Activated naive CD4-positive, alpha-beta T cell treated with anti-CD3 and anti-CD28 coated beads, Interleukin-2, amount 50 U/mL, for 72 hours (primary cell): ENCODE measurements around the gene ABHD17C. TPM values are rescaled to one million over a fixed set of nuclear protein-coding genes. Genes with fewer than 3 reads are reported as not detected.

Experiments
- ATAC-seq, 2 donors: fragments of 150-1000 bp; cut with Tn5 transposase; 2 replicates each; pipeline ENCODE4 v1.10.0; 2021; ENCODE audit warnings: mild to moderate bottlenecking in 2 of 2, moderate library complexity in 2 of 2
- DNase-seq, 2 donors: peaks; one replicate each; pipeline ENCODE4 v3.0.0; 2021 to 2022; ENCODE audit warnings: low spot score in 2 of 2
- H3K27ac Mint-ChIP-seq, 2 donors: one replicate each; pipeline ENCODE4 v1.8.0; 2022; ENCODE audit warnings: mild to moderate bottlenecking in 2 of 2, mixed read lengths in 2 of 2
- H3K36me3 Mint-ChIP-seq, 2 donors: one replicate each; pipeline ENCODE4 v1.8.0; 2022; ENCODE audit warnings: mixed read lengths in 2 of 2
- H3K9me3 Mint-ChIP-seq, 2 donors: one replicate each; pipeline ENCODE4 v1.8.0; 2022; ENCODE audit warnings: mixed read lengths in 2 of 2
- total RNA-seq, 2 donors: library from RNA; stranded (reverse); gene quantifications; one replicate each; pipeline ENCODE4 v1.2.3, GENCODE V29; 2022

The ABHD17C gene
- total RNA-seq, 2 donors from 2014 or later = 7.2 to 7.8 TPM

- H3K27ac Mint-ChIP-seq = no peak overlapping the region
- no peaks in the 10 kb centered on the region for H3K9me3 Mint-ChIP-seq
- DNase-seq = peak in 1 of 2 donors; percentile 40
- ATAC-seq = no peak
- H3K36me3 Mint-ChIP-seq = no peaks in the 10 kb centered on the region
Observed at GRCh38 chr15:80780416-80781221, 85.5 kb downstream of the ABHD17C start.

GRCh38 chr15:80783260-80783659 lies 88.2 kb downstream of the ABHD17C start:
- ATAC-seq = peak in 1 of 2 donors; percentile 13

GRCh38 chr15:80785335-80785734 lies 90.2 kb downstream of the ABHD17C start:
- Mint-ChIP-seq H3K9me3 (no peaks in the 10 kb centered on the region), H3K27ac (no peak overlapping the region), H3K36me3 (no peaks in the 10 kb centered on the region)
- no peak for DNase-seq
- no peak for ATAC-seq

More at GRCh38 chr15:80783260-80783659, 88.2 kb downstream of the ABHD17C start:
- Mint-ChIP-seq H3K27ac (no peak overlapping the region), H3K9me3 (no peaks in the 10 kb centered on the region), H3K36me3 (no peaks in the 10 kb centered on the region)
- DNase-seq = no peak

- H3K27ac Mint-ChIP-seq = no peak overlapping the region
- ATAC-seq = peak in 1 of 2 donors; percentile 40
- no peaks in the 10 kb centered on the region for H3K36me3 Mint-ChIP-seq
- H3K9me3 Mint-ChIP-seq = no peaks in the 10 kb centered on the region
- no peak for DNase-seq
Observed at GRCh38 chr15:80785811-80786354, 90.8 kb downstream of the ABHD17C start.

- ATAC-seq (no peak), DNase-seq (no peak)
- H3K27ac Mint-ChIP-seq = no peak overlapping the region
- no peaks in the 10 kb centered on the region for H3K9me3 Mint-ChIP-seq
- H3K36me3 Mint-ChIP-seq = no peaks in the 10 kb centered on the region
Observed at GRCh38 chr15:80787316-80787715, 92.2 kb downstream of the ABHD17C start.

GRCh38 chr15:80788536-80788935 lies 93.4 kb downstream of the ABHD17C start:
- Mint-ChIP-seq H3K9me3 (no peaks in the 10 kb centered on the region), H3K36me3 (no peaks in the 10 kb centered on the region), H3K27ac (no peak overlapping the region)
- DNase-seq = no peak
- no peak for ATAC-seq

DNA sequence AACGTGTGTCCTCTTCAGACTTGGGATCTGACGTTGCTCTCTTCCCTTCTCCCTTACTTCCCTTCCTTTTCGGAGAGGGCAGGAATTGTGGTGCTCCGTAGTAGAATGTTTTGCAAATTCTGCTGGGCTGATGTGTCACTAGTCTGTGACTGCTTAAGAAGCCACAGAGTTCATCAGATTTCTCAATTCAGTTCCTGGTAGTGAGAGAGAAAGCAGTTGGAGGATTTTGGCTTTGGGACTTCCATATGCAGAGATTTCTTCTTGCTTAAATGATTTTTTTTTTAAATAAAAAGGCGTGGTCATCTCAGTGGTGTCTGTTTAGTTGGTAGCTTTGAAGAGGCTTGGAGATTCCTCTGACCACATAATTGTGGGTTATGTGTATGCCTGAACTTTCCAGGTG lies 94.2 kb downstream of the ABHD17C start:
- no peak overlapping the region for H3K27ac Mint-ChIP-seq
- ATAC-seq = no peak

DNA sequence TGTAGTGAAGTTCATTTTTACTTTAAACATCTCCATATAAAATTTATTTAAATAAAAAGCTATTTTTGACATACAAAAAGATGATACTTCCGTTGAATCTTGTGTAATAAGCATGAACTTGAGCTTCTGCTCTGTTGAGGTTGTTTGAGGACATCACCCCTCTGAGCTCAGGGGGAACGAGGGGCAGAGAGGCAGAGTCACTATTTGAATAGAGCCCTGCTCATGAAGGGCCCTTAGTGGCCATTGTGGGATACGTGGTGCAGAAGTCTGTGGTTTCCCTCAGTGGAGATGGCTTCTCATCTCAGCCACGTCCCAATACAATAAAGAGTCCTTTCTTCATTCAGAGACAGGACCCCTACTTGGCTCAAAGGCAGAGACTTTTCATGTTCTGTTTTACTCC lies 94.7 kb downstream of the ABHD17C start:
- no peak overlapping the region for H3K27ac Mint-ChIP-seq
- no peaks in the 10 kb centered on the region for H3K36me3 Mint-ChIP-seq
- no peaks in the 10 kb centered on the region for H3K9me3 Mint-ChIP-seq
- no peak for ATAC-seq
- no peak for DNase-seq

More for the DNA sequence above, 94.2 kb downstream of the ABHD17C start:
- no peaks in the 10 kb centered on the region for H3K9me3 Mint-ChIP-seq
- H3K36me3 Mint-ChIP-seq = no peaks in the 10 kb centered on the region
- no peak for DNase-seq

- H3K27ac Mint-ChIP-seq = no peak overlapping the region
- ATAC-seq = no peak
- DNase-seq = no peak
- no peaks in the 10 kb centered on the region for H3K9me3 Mint-ChIP-seq
- no peaks in the 10 kb centered on the region for H3K36me3 Mint-ChIP-seq
Observed at GRCh38 chr15:80790236-80790635, 95.1 kb downstream of the ABHD17C start.

DNA sequence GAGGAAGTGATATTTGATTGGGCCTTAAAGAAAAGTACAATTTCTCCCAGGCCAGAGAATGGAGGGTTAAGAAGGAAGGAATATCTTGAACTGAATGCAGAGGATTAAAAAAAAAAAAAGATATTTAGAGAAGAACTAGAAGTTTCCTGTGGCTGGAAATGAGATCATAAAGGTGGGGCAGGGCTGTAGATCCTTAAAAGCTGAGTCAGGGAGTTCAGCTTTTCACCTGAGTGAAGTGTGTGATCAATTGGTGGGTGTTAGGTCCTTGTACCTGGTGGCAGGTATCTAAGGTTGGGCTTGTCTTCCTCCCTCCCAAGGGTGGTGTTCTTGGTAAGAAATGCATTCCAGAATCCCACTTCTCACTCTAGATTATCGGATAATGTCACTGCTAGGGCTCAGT lies 95.9 kb downstream of the ABHD17C start:
- Mint-ChIP-seq H3K27ac (no peak overlapping the region), H3K36me3 (no peaks in the 10 kb centered on the region), H3K9me3 (no peaks in the 10 kb centered on the region)
- ATAC-seq (no peak), DNase-seq (no peak)

- DNase-seq (no peak), ATAC-seq (no peak)
- Mint-ChIP-seq H3K9me3 (peaks cover 0 to 7% of the 10 kb centered on the region in 2 donors), H3K27ac (no peak overlapping the region), H3K36me3 (peaks cover 4% of the 10 kb centered on the region in 2 donors)
Observed at GRCh38 chr15:80796407-80796806, 101.3 kb downstream of the ABHD17C start.

DNA sequence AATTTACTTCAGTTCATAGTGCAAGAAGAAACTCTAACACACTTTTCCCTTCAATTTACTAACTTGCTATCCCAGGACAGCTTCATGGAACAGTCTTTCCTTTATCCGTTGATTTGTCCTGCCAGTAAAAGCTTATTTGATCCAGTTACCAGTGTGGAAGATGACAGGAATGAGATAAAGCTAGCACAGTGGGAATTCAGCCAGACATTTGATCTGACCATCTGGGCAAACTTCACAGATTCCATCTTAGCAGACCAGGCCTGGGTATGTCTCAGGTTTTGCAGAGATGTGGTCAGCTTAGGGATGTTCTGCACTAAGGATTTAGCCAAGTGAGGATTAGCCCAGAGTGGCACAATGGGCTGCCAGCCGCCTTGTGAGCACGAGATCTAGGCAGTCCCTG lies 103.8 kb downstream of the ABHD17C start:
- H3K9me3 Mint-ChIP-seq = peaks cover 0 to 11% of the 10 kb centered on the region in 2 donors
- DNase-seq (no peak), ATAC-seq (no peak)
- H3K27ac Mint-ChIP-seq = no peak overlapping the region
- H3K36me3 Mint-ChIP-seq = peaks cover 5 to 9% of the 10 kb centered on the region in 2 donors

DNA sequence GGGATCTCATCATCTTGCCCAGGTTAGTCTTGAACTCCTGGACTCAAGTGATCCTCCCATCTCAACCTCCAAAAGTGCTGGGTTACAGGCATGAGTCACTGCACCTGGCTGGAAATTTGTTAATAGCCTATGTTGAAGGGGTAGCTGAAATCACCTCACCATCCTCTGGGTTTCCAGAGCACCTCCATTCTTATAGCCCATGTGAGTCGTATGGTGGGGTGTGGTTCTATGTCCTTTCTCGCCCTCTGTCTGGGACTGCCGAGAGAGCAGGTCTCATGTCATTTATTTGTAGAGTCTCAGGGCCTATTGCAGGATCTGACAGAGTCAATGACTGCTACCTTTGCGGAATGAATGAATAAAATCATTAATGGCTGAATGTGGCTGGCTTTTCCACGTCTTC lies 105.0 kb downstream of the ABHD17C start:
- no peak for DNase-seq
- Mint-ChIP-seq H3K27ac (no peak overlapping the region), H3K9me3 (peaks cover 0 to 18% of the 10 kb centered on the region in 2 donors), H3K36me3 (peaks cover 5 to 18% of the 10 kb centered on the region in 2 donors)
- ATAC-seq = no peak

- ATAC-seq = no peak
- Mint-ChIP-seq H3K27ac (no peak overlapping the region), H3K36me3 (peaks cover 5 to 18% of the 10 kb centered on the region in 2 donors), H3K9me3 (peaks cover 0 to 18% of the 10 kb centered on the region in 2 donors)
- DNase-seq = no peak
Observed at GRCh38 chr15:80801891-80802680, 107.0 kb downstream of the ABHD17C start.

DNA sequence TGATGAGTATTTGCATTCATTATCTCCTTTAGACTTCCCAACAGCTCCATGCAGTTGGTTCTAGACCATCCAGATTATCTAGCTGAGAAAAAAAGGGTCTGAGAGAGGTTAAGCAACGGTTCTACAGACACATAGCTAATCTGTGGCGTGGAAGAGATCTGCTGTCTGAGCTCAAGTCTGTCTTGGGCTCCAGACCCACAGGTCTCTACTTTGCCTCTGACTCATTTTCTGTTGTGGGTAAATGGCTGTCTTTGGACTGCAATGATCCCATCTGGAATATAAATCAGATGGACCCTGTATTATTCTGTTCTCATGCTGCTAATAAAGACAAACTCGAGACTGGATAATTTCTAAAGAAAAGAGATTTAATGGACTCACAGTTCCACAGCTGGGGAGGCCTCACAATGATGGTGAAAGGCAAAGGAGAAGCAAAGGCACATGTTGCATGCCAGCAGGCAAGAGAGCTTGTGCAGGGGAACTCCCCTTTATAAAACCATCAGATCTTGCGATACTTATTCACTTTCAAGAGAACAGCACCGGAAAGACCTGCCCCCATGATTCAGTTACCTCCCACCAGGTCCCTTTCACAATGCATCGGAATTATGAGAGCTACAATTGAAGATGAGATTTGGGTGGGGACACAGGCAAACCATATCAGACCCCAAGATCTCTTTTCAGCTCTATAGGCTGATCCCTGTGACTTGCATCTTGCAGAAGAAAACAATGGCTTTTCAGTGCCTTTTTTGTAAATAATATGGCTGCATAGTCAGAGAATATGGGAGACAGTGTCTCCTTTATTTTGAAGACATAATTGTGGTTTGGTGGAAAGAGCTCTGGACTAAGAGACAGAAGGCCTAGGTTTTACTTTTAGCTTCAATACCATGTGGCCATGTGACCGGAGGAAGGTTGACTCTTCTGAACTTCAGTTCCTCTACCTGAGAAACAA lies 108.7 kb downstream of the ABHD17C start:
- Mint-ChIP-seq H3K9me3 (peaks cover 0 to 18% of the 10 kb centered on the region in 2 donors), H3K36me3 (peaks cover 5 to 18% of the 10 kb centered on the region in 2 donors), H3K27ac (peak overlapping the region in 1 of 2 donors; percentile 78)
- ATAC-seq (peak; percentile 80 to 86), DNase-seq (peak in 1 of 2 donors; percentile 14)

DNA sequence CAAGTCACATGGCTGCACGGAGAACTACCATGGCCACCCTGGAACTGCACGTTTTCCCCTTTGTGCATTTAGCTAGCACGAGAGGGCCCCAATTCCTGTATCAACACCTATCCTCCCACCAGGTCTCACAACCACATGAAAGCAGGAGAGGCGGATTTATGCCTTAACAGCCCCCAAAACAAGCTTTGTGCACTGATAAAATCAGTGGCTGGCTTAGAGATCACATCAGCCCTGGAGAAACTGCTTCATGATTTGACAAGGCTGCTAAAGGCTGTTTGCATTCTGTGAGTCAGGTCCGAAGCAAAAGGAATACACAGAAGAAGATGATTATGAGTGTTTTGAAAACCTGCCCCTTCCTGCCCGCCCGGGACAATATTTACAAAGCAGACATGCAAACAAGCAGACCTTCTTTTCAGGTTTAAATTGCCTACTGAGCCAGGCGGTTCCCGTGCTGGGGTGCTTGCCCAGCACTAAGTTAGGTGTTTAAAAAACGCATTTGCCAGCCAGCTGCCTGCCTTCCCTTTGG lies 109.9 kb downstream of the ABHD17C start:
- H3K9me3 Mint-ChIP-seq = peaks cover 0 to 18% of the 10 kb centered on the region in 2 donors
- DNase-seq (peak in 1 of 2 donors; percentile 3), ATAC-seq (peak; percentile 33 to 54)
- H3K27ac Mint-ChIP-seq = peak overlapping the region; percentile 24 to 78
- H3K36me3 Mint-ChIP-seq = peaks cover 5 to 18% of the 10 kb centered on the region in 2 donors
